Neural crest cell (in vitro differentiated cells): ENCODE results near the gene ANKRD55. TPM values are rescaled to one million over a fixed set of nuclear protein-coding genes. Genes with fewer than 3 reads are reported as not detected.
A peak's percentile ranks its signal among the peaks of the same experiment; 100 is the strongest.

Source experiments
- DNase-seq: peaks from one replicate; pipeline ENCODE4 v3.0.0; 2021; ENCODE audit warnings: low read depth, mixed read lengths, low spot score
- H3K27ac Mint-ChIP-seq: one replicate; pipeline ENCODE4 v1.8.0; 2021; ENCODE audit warnings: mild to moderate bottlenecking, mixed read lengths; ENCODE audit not compliant: unreplicated experiment
- H3K27me3 Mint-ChIP-seq: 2 replicates; pipeline ENCODE4 v1.8.0; 2021; ENCODE audit warnings: low read depth, mild to moderate bottlenecking, mixed read lengths
- H3K36me3 Mint-ChIP-seq: 2 replicates; pipeline ENCODE4 v1.8.0; 2021; ENCODE audit warnings: low read depth, mild to moderate bottlenecking, mixed read lengths
- H3K4me1 Mint-ChIP-seq: 2 replicates; pipeline ENCODE4 v1.8.0; 2021; ENCODE audit warnings: mixed read lengths
- H3K4me3 Mint-ChIP-seq: one replicate; pipeline ENCODE4 v1.8.0; 2021; ENCODE audit warnings: mild to moderate bottlenecking, mixed read lengths
- H3K9me3 Mint-ChIP-seq: 2 replicates; pipeline ENCODE4 v1.8.0; 2021; ENCODE audit warnings: mixed read lengths
- total RNA-seq: library from RNA; stranded (reverse); gene quantifications from 2 replicates; pipeline ENCODE4 v1.2.1, GENCODE V29; 2021
- TF ChIP-seq, protein P1 (sequence below): fragments of 200-600 bp; sonication (generic); conservative IDR thresholded peaks from 2 replicates; pipeline ENCODE4 v1.5.0; 2021; ENCODE audit warnings: antibody characterized with exemption, mild to moderate bottlenecking

ANKRD55 gene
- total RNA-seq, 1 donor from 2014 or later, result 0.16 TPM

- DNase-seq, result no peak
- TF ChIP-seq, protein P1, sequence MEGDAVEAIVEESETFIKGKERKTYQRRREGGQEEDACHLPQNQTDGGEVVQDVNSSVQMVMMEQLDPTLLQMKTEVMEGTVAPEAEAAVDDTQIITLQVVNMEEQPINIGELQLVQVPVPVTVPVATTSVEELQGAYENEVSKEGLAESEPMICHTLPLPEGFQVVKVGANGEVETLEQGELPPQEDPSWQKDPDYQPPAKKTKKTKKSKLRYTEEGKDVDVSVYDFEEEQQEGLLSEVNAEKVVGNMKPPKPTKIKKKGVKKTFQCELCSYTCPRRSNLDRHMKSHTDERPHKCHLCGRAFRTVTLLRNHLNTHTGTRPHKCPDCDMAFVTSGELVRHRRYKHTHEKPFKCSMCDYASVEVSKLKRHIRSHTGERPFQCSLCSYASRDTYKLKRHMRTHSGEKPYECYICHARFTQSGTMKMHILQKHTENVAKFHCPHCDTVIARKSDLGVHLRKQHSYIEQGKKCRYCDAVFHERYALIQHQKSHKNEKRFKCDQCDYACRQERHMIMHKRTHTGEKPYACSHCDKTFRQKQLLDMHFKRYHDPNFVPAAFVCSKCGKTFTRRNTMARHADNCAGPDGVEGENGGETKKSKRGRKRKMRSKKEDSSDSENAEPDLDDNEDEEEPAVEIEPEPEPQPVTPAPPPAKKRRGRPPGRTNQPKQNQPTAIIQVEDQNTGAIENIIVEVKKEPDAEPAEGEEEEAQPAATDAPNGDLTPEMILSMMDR, result no peak
- H3K4me3 Mint-ChIP-seq, result no peak overlapping the region
- peaks cover 10% of the 10 kb centered on the region for H3K9me3 Mint-ChIP-seq
- no peak overlapping the region for H3K27ac Mint-ChIP-seq
- peaks cover 5% of the 10 kb centered on the region for H3K36me3 Mint-ChIP-seq
- no peaks in the 10 kb centered on the region for H3K27me3 Mint-ChIP-seq
- peaks cover 7% of the 10 kb centered on the region for H3K4me1 Mint-ChIP-seq
Measured at GRCh38 chr5:56052735-56053134, 180.4 kb downstream of the ANKRD55 start.

- peak overlapping the region; percentile 41 for H3K27ac Mint-ChIP-seq
- H3K27me3 Mint-ChIP-seq, result no peaks in the 10 kb centered on the region
Measured at GRCh38 chr5:56050551-56051255, 182.4 kb downstream of the ANKRD55 start.

More at GRCh38 chr5:56050551-56051255, 182.4 kb downstream of the ANKRD55 start:
- Mint-ChIP-seq H3K36me3 (peaks cover 5% of the 10 kb centered on the region), H3K9me3 (peaks cover 9% of the 10 kb centered on the region), H3K4me3 (no peak overlapping the region), H3K4me1 (peaks cover 7% of the 10 kb centered on the region)
- no peak for DNase-seq
- TF ChIP-seq, protein P1, result no peak

Other genes with a start within 250 kb of the ANKRD55 start
- gene IL6ST, start 238.4 kb downstream of the ANKRD55 start, total RNA-seq, result 39.6 and 47.9 TPM in 2 replicates